K562 (cell line): Measurements from ENCODE around the gene AGAP3. TPM values are rescaled to one million over a fixed set of nuclear protein-coding genes. Genes with fewer than 3 reads are reported as not detected.
A peak's percentile ranks its signal among the peaks of the same experiment; 100 is the strongest.

Experiments
- GABPA ChIP-seq: fragments of 200-800 bp; sonication (Bioruptor generic); conservative IDR thresholded peaks from 2 replicates; pipeline ENCODE4 v1.6.1; 2016; ENCODE audit warnings: low read depth, missing genetic modification characterization, missing compliant biosample characterization
- KDM2B ChIP-seq: fragments of 250-450 bp; sonication (Bioruptor Pico); IDR thresholded peaks from 2 replicates; pipeline ENCODE4 v1.8.0; 2021; ENCODE audit warnings: mild to moderate bottlenecking, moderate library complexity
- KDM5B ChIP-seq: fragments of 200-600 bp; sonication (generic); IDR thresholded peaks from 2 replicates; pipeline ENCODE4 v1.6.1; 2012; ENCODE audit warnings: low read depth, mild to moderate bottlenecking, moderate library complexity, low read length, control low read depth, inconsistent platforms; ENCODE audit not compliant: insufficient replicate concordance
- KLF10 ChIP-seq: fragments of 250-450 bp; sonication (Bioruptor Pico); IDR thresholded peaks from 2 replicates; pipeline ENCODE4 v1.6.1; 2021; ENCODE audit warnings: matching md5 sums
- KLF6 ChIP-seq: fragments of 250-450 bp; sonication (Bioruptor Pico); IDR thresholded peaks from 2 replicates; pipeline ENCODE4 v1.4.0; 2020; ENCODE audit warnings: mild to moderate bottlenecking, moderate library complexity, borderline replicate concordance
- PHF20 ChIP-seq: fragments of 450-650 bp; IDR thresholded peaks from 2 replicates; pipeline ENCODE4 v1.6.1; 2018; ENCODE audit not compliant: partially characterized antibody
- PTBP1 ChIP-seq: fragments of 200-400 bp; formaldehyde crosslinking; IDR thresholded peaks from 2 replicates; pipeline ENCODE4 v1.6.1; 2017; ENCODE audit warnings: low read depth, low read length
- RCOR1 ChIP-seq, 2 experiments: IDR thresholded peaks; 2 replicates each; pipeline ENCODE4 v1.6.1; 2012; ENCODE audit warnings: low read depth in 2 of 2, low read length in 2 of 2, borderline replicate concordance in 1 of 2, improper control_type of control experiment in 1 of 2
- SMARCA5 ChIP-seq: fragments of 450-650 bp; IDR thresholded peaks from 2 replicates; pipeline ENCODE4 v1.6.1; 2016
- ZC3H4 ChIP-seq: sonication (generic); formaldehyde crosslinking; IDR thresholded peaks from 2 replicates; pipeline ENCODE4 v1.9.0; 2021; ENCODE audit warnings: missing genetic modification reagents, borderline replicate concordance
- ZNF3 ChIP-seq: fragments of 250-450 bp; sonication (Bioruptor Pico); IDR thresholded peaks from 2 replicates; pipeline ENCODE4 v1.5.0; 2021; ENCODE audit warnings: mild to moderate bottlenecking, moderate library complexity
- ZNF354B ChIP-seq: fragments of 250-450 bp; sonication (Bioruptor Pico); IDR thresholded peaks from 2 replicates; pipeline ENCODE4 v1.4.0; 2020
- ZNF408 ChIP-seq: fragments of 250-450 bp; sonication (Bioruptor Pico); IDR thresholded peaks from 2 replicates; pipeline ENCODE4 v1.4.0; 2020; ENCODE audit warnings: low read depth, mild to moderate bottlenecking, moderate library complexity
- polyA plus RNA-seq, 8 experiments: library from polyadenylated mRNA; depleted of rRNA in 4 of 8; stranded (reverse) in 5 of 8; unstranded in 3 of 8; fragments of >200 nt; fragmentation: Nextera tagmentation in 2 of 8; fragmentation: Illumina TruSeq in 1 of 8; extraction: Ambion mirVana in 2 of 8; extraction: Trizol in 1 of 8; gene quantifications; 2 replicates each; pipeline versions ENCODE4 v1.2.1 to v1.2.3, GENCODE V29; 2011 to 2014; ENCODE audit warnings: inconsistent platforms in 1 of 8, missing spikeins in 1 of 8
- total RNA-seq, 7 experiments: library from RNA; depleted of rRNA in 6 of 7; stranded (reverse); fragments of >200 nt in 6 of 7; fragmentation: Illumina TruSeq in 2 of 7; extraction: Trizol in 2 of 7; gene quantifications; 2 replicates each; pipeline versions ENCODE4 v1.2.1 to v1.2.3, GENCODE V29; 2011 to 2021; ENCODE audit warnings: low replicate concordance in 1 of 7
- TF ChIP-seq, protein P1 (sequence below): sonication (generic); formaldehyde crosslinking; IDR thresholded peaks from 2 replicates; pipeline ENCODE4 v1.8.0; 2023; ENCODE audit warnings: mild to moderate bottlenecking, missing genetic modification reagents
- TF ChIP-seq, protein P2 (sequence below): sonication (generic); formaldehyde crosslinking; IDR thresholded peaks from 2 replicates; pipeline ENCODE4 v1.8.0; 2022; ENCODE audit warnings: missing genetic modification reagents, mild to moderate bottlenecking, borderline replicate concordance
- TF ChIP-seq, protein P3 (sequence below): IDR thresholded peaks from 2 replicates; pipeline ENCODE4 v1.6.1; 2016; ENCODE audit warnings: missing genetic modification characterization, missing compliant biosample characterization
- TF ChIP-seq, protein P4 (sequence below): sonication (generic); formaldehyde crosslinking; IDR thresholded peaks from 2 replicates; pipeline ENCODE4 v1.8.1; 2023; ENCODE audit warnings: missing genetic modification reagents, mild to moderate bottlenecking, borderline replicate concordance

Gene AGAP3
- total and polyA plus RNA-seq, 9 of the 15 experiments (the other 6 are each of a cell fraction or from before 2014, with no cell fraction given) = 3.4 to 208 (median 62.2) TPM

DNA sequence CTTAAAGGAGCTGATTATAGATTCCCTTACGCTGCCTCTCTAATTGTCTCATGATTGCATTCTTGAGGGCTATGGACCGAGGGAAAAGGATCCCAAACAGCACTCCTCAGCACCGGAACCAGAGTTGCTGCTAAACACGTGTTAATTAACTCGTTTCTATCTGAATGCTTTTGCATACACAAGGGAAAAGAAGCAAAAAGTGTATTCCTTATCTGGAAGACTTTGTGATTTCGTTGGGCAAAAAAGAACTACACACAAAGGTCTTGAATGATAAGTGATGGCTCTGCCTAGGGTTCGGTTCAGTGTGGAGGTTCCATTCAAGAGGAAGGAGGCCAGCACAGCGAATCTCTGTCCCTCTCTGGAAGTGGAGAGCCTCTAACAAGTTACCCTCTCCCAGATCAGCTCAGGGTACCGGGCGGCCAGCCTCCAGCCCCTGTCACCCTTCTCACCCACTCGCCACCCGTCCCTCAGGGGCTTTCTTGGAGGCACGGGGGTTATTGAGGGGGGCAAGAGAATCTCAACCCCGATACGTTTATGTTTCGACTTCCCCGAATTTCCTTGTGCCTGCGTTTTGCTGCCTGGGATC lies 27.4 kb upstream of the AGAP3 start (continued):
- TF ChIP-seq, protein P1, sequence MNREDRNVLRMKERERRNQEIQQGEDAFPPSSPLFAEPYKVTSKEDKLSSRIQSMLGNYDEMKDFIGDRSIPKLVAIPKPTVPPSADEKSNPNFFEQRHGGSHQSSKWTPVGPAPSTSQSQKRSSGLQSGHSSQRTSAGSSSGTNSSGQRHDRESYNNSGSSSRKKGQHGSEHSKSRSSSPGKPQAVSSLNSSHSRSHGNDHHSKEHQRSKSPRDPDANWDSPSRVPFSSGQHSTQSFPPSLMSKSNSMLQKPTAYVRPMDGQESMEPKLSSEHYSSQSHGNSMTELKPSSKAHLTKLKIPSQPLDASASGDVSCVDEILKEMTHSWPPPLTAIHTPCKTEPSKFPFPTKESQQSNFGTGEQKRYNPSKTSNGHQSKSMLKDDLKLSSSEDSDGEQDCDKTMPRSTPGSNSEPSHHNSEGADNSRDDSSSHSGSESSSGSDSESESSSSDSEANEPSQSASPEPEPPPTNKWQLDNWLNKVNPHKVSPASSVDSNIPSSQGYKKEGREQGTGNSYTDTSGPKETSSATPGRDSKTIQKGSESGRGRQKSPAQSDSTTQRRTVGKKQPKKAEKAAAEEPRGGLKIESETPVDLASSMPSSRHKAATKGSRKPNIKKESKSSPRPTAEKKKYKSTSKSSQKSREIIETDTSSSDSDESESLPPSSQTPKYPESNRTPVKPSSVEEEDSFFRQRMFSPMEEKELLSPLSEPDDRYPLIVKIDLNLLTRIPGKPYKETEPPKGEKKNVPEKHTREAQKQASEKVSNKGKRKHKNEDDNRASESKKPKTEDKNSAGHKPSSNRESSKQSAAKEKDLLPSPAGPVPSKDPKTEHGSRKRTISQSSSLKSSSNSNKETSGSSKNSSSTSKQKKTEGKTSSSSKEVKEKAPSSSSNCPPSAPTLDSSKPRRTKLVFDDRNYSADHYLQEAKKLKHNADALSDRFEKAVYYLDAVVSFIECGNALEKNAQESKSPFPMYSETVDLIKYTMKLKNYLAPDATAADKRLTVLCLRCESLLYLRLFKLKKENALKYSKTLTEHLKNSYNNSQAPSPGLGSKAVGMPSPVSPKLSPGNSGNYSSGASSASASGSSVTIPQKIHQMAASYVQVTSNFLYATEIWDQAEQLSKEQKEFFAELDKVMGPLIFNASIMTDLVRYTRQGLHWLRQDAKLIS (CRISPR knock-in tag) = peak; percentile 63; the same call in 1 of the 2 replicates
- TF ChIP-seq, protein P2, sequence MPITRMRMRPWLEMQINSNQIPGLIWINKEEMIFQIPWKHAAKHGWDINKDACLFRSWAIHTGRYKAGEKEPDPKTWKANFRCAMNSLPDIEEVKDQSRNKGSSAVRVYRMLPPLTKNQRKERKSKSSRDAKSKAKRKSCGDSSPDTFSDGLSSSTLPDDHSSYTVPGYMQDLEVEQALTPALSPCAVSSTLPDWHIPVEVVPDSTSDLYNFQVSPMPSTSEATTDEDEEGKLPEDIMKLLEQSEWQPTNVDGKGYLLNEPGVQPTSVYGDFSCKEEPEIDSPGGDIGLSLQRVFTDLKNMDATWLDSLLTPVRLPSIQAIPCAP (CRISPR knock-in tag) = no peak
- TF ChIP-seq ZC3H4 (CRISPR knock-in tag) (no peak), KDM2B (CRISPR knock-in tag) (peak; percentile 51; the same call in 1 of the 2 replicates), KDM5B (peak; percentile 57), GABPA (tag) (no peak), ZNF354B (CRISPR knock-in tag) (no peak), KLF6 (CRISPR knock-in tag) (no peak), ZNF408 (no peak), SMARCA5 (no peak), ZNF3 (CRISPR knock-in tag) (no peak), RCOR1 (IDR thresholded peaks at IDR 0.05; ENCODE audit: borderline replicate concordance in 1 of 2, low read depth in 2 of 2, low read length in 2 of 2) (no peak), PTBP1 (no peak), KLF10 (CRISPR knock-in tag) (no peak), PHF20 (no peak)
- TF ChIP-seq, protein P3, sequence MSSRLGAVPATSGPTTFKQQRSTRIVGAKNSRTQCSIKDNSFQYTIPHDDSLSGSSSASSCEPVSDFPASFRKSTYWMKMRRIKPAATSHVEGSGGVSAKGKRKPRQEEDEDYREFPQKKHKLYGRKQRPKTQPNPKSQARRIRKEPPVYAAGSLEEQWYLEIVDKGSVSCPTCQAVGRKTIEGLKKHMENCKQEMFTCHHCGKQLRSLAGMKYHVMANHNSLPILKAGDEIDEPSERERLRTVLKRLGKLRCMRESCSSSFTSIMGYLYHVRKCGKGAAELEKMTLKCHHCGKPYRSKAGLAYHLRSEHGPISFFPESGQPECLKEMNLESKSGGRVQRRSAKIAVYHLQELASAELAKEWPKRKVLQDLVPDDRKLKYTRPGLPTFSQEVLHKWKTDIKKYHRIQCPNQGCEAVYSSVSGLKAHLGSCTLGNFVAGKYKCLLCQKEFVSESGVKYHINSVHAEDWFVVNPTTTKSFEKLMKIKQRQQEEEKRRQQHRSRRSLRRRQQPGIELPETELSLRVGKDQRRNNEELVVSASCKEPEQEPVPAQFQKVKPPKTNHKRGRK (tag) = no peak
- TF ChIP-seq, protein P4, sequence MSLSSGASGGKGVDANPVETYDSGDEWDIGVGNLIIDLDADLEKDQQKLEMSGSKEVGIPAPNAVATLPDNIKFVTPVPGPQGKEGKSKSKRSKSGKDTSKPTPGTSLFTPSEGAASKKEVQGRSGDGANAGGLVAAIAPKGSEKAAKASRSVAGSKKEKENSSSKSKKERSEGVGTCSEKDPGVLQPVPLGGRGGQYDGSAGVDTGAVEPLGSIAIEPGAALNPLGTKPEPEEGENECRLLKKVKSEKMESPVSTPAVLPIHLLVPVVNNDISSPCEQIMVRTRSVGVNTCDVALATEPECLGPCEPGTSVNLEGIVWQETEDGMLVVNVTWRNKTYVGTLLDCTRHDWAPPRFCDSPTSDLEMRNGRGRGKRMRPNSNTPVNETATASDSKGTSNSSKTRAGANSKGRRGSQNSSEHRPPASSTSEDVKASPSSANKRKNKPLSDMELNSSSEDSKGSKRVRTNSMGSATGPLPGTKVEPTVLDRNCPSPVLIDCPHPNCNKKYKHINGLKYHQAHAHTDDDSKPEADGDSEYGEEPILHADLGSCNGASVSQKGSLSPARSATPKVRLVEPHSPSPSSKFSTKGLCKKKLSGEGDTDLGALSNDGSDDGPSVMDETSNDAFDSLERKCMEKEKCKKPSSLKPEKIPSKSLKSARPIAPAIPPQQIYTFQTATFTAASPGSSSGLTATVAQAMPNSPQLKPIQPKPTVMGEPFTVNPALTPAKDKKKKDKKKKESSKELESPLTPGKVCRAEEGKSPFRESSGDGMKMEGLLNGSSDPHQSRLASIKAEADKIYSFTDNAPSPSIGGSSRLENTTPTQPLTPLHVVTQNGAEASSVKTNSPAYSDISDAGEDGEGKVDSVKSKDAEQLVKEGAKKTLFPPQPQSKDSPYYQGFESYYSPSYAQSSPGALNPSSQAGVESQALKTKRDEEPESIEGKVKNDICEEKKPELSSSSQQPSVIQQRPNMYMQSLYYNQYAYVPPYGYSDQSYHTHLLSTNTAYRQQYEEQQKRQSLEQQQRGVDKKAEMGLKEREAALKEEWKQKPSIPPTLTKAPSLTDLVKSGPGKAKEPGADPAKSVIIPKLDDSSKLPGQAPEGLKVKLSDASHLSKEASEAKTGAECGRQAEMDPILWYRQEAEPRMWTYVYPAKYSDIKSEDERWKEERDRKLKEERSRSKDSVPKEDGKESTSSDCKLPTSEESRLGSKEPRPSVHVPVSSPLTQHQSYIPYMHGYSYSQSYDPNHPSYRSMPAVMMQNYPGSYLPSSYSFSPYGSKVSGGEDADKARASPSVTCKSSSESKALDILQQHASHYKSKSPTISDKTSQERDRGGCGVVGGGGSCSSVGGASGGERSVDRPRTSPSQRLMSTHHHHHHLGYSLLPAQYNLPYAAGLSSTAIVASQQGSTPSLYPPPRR = no peak
